SU-DHL-6 (cell line): Measurements from ENCODE around the gene DRGX.

Source experiments
- CTCF ChIP-seq: fragments of 200-600 bp; sonication (generic); IDR thresholded peaks from one replicate; pipeline ENCODE4 v1.5.1; 2017; ENCODE audit warnings: antibody characterized with exemption, mild to moderate bottlenecking, low read length, moderate library complexity; ENCODE audit not compliant: insufficient read depth, poor library complexity, severe bottlenecking
- EZH2phosphoT487 ChIP-seq: fragments of 200-600 bp; sonication (generic), shearing (Covaris generic); conservative IDR thresholded peaks from 2 replicates; pipeline ENCODE4 v1.6.1; 2018; ENCODE audit warnings: mild to moderate bottlenecking, antibody characterized with exemption, low read length, moderate library complexity, mixed read lengths

GRCh38 chr10:49368256-49368655 lies 27.6 kb downstream of the DRGX start:
- no peak for TF ChIP-seq CTCF
- no peak for TF ChIP-seq EZH2phosphoT487
